Measurements from ENCODE around the gene RHOA. TPM values are rescaled to one million over a fixed set of nuclear protein-coding genes. Genes with fewer than 3 reads are reported as not detected.
A peak's percentile ranks its signal among the peaks of the same experiment; 100 is the strongest.
"Not testable (repeated sequence)": the region's sequence is repeated elsewhere in the genome, so short reads cannot be mapped to it uniquely, and the experiment has no call there.

RHOA gene
- total RNA-seq, 2 experiments from 2014 or later: 467 to 520 TPM

DNA sequence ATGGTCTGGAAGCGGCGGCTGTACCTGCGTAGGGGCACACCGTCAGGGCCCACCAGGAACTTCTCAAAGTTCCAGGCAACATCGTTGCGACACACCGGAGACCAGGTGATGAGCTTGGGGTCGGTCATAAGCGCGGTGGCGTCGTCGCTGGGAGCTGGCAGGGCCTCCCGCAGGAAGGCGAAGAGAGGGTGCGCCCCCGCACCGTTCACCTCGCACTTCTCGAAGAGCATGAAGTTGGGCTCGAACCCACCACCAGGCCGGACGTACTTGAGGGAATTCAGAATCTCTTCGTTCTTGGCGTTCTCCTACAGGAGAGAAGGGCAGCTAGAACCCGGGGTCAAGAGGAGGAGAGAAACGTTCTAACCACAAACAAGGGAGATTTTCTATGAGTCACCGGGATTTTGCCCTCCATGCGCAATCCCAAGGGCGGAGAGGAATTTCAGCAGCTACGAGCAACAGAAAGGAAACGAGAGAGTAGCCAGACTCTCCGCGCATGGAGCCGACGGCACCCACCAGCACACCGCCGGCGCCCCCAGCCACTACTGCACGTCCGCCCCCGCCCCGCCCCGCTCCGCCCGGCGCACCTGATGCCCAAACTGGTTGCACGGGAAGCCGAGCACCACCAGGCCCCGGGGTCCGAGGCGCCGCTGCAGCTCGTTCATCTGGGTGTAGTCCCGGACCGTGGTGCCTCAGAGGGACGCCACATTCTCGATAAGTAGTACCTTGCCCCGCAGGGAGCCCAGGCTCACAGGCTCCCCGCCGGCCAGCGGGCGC is 54.1 kb downstream of the RHOA start:
- H3K4me3 Mint-ChIP-seq: peak overlapping the region; percentile 96
- H3K9me3 Mint-ChIP-seq, POLR2A ChIA-PET, H3K27me3 Mint-ChIP-seq: not testable (repeated sequence)
- peaks cover 36% of the 10 kb centered on the region for H3K4me1 Mint-ChIP-seq
- H3K36me3 Mint-ChIP-seq (ENCODE audit: low read depth): peaks cover 49% of the 10 kb centered on the region
- CTCF ChIA-PET: interaction anchor here (0.9 to 1.1 kb wide), 2 partner anchors 9 to 12 kb away, joined by 4 read pairs; no protein-coding TSS in a partner anchor
- H3K27ac Mint-ChIP-seq: peak overlapping the region; percentile 95
- DNase-seq: peak; percentile 48

- H3K9me3 Mint-ChIP-seq, H3K27me3 Mint-ChIP-seq, POLR2A ChIA-PET, DNase-seq: not testable (repeated sequence)
- Mint-ChIP-seq H3K4me1 (peaks cover 33% of the 10 kb centered on the region), H3K4me3 (peak overlapping the region; percentile 96), H3K27ac (peak overlapping the region; percentile 95), H3K36me3 (ENCODE audit: low read depth) (peaks cover 44% of the 10 kb centered on the region)
- CTCF ChIA-PET: interaction anchor here (0.9 to 1.1 kb wide), 2 partner anchors 9 to 13 kb away, joined by 4 read pairs; no protein-coding TSS in a partner anchor
Observed at GRCh38 chr3:49357095-49357442, 54.7 kb downstream of the RHOA start.

DNA sequence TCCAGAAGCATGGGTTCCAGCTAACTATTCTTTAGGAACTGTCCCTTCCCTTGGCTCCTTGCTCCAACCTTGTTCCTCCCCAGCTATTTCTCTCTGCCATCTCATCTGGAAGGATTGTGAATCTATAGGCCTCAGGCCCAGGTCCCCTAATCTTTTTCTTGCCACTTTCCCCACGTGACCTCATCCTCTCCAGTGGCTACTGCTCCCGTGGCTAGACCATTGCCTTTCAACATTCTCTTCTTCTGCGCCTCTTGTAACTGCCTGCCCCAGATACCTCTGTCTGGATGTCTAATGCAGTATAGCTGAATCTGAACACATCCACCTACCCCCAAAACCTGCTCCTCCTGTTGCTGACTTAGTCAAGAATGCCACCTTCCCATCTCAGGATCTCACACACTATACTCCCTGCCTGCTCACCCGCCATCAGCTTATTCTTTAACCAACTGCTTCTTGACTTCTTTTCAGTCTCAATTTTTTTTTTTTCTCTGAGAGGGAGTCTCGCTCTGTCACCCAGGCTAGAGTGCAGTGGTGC is 58.8 kb downstream of the RHOA start:
- Mint-ChIP-seq H3K4me3 (no peak overlapping the region), H3K27me3 (no peaks in the 10 kb centered on the region), H3K27ac (no peak overlapping the region), H3K9me3 (no peaks in the 10 kb centered on the region), H3K4me1 (peaks cover 18% of the 10 kb centered on the region), H3K36me3 (ENCODE audit: low read depth) (peaks cover 16% of the 10 kb centered on the region)
- ChIA-PET POLR2A (interaction anchor here (0.6 kb wide), 1 partner anchor 733 kb away, joined by 3 read pairs; no protein-coding TSS in a partner anchor), CTCF (interaction anchor here (0.6 to 3.0 kb wide), 6 partner anchors 13 to 159 kb away, joined by 3 to 14 read pairs (median 3); partner anchors contain the start of gene USP4)
- DNase-seq: no peak

DNA sequence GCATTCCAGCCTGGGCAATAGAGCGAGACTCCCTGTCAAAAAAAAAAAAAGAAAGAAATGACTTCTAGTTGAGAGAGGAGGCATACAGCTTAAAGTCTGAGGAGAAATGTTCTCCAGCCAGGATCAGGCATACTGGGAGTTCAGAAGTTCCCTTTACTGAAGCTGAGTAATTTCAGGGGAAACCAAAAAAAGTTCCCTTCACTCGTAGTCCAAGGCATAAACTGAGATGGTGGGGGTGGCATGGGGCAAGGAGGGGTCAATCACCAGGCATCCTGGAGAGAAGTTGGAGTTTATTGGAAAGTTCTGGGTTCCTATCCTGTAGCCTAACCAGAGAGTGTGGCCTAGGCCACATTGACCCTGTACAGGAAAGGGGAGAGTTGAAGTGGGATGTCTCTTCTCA is 59.5 kb downstream of the RHOA start:
- peaks cover 11% of the 10 kb centered on the region for H3K36me3 Mint-ChIP-seq (ENCODE audit: low read depth)
- ChIA-PET CTCF (interaction anchor here (0.7 to 3.0 kb wide), 4 partner anchors 12 to 45 kb away, joined by 3 to 14 read pairs (median 3); partner anchors contain the start of gene USP4), POLR2A (no interaction called here)
- H3K4me3 Mint-ChIP-seq: no peak overlapping the region
- no peaks in the 10 kb centered on the region for H3K9me3 Mint-ChIP-seq
- peaks cover 14% of the 10 kb centered on the region for H3K4me1 Mint-ChIP-seq
- peak overlapping the region; percentile 20 for H3K27ac Mint-ChIP-seq
- no peak for DNase-seq
- H3K27me3 Mint-ChIP-seq: no peaks in the 10 kb centered on the region

DNA sequence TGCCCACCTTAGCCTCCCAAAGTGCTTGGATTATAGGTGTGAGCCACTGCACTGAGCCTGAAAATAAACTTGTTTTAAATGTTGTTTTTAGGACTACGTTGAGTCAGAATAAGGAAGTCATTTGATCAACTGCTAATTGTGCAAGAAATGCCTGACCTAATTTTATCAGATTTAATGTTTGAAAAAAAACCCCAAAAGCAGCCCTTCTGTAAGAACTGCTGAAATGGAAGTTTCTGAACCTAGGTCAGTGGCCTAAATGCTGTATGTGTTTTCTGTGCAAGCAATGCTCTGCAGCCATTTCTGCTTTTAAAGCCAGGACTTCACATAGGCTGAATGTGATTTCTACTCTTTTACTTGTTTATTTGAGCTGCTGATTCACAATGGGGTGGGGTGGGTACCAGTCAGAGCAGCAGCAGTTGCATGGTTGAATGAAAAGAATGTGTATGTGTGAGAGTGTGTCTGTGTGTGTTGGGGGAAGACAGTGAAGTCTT is 60.2 kb downstream of the RHOA start:
- Mint-ChIP-seq H3K27ac (no peak overlapping the region), H3K36me3 (ENCODE audit: low read depth) (peaks cover 8% of the 10 kb centered on the region), H3K4me1 (peaks cover 11% of the 10 kb centered on the region), H3K4me3 (no peak overlapping the region), H3K9me3 (no peaks in the 10 kb centered on the region), H3K27me3 (no peaks in the 10 kb centered on the region)
- DNase-seq: no peak
- CTCF ChIA-PET: interaction anchor here (1.0 to 3.0 kb wide), 2 partner anchors 11 to 31 kb away, joined by 3 to 14 read pairs; partner anchors contain the start of gene USP4
- POLR2A ChIA-PET: no interaction called here

DNA sequence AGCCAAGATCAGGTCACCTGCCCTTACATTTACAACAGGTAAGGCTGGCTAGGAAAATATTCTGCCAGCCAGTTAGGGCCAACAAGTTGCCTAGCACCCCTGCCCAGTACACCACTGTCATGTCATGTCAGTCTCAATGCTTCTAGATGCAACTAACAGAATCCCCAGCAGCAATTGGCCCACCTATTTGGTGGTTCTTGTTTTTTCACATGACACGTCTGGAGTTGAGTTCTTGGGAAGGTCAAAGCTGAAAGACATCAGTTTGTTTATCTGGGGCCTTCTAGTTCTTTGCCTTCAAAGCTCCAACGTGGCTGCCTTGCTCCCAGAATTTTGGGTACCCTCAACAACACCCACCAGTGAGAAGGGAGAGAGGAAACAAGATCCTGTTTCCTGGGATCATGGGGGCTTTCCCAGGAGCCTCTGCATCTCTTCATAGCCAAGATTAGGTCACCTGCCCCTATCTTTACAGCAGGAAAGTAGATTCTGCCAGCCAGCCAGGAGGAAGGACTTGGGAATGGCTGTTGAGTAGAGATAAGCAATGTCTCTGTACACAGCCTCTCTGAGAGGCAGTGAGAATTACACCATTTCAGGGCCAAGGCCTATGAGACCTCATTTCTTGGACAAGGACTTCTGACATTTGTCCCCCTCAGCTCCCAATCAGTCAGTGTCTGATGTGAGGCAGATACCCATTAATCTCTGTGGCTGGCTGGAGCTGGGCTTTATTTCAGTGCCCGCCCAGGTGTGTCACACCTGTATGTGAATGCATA is 62.2 kb downstream of the RHOA start:
- Mint-ChIP-seq H3K4me1 (peaks cover 13% of the 10 kb centered on the region), H3K27me3 (no peaks in the 10 kb centered on the region), H3K27ac (no peak overlapping the region), H3K9me3 (no peaks in the 10 kb centered on the region), H3K36me3 (ENCODE audit: low read depth) (peaks cover 2% of the 10 kb centered on the region), H3K4me3 (no peak overlapping the region)
- no peak for DNase-seq
- CTCF ChIA-PET: interaction anchor here (0.7 to 2.4 kb wide), 3 partner anchors 11 to 27 kb away, joined by 3 to 17 read pairs (median 3); partner anchors contain the start of gene USP4
- POLR2A ChIA-PET: no interaction called here

DNA sequence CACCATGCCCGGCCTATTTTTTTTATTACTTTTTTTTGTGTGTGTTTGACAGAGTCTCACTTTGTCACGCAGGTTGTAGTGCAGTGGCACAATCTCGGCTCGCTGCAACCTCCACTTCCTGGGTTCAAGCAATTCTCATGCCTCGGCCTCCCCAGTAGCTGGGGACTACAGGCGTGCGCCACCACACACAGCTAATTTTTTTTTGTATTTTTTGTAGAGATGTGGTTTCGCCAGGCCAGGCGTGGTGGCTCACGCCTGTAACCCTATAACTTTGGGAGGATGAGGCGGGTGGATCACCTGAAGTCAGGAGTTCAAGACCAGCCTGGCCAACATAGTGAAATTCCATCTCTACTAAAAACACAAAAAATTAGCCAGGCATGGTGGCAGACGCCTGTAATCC is 63.4 kb downstream of the RHOA start:
- H3K27ac Mint-ChIP-seq; H3K4me3 Mint-ChIP-seq; DNase-seq; H3K27me3 Mint-ChIP-seq; POLR2A ChIA-PET; H3K9me3 Mint-ChIP-seq; H3K36me3 Mint-ChIP-seq (ENCODE audit: low read depth): not testable (repeated sequence)
- H3K4me1 Mint-ChIP-seq: peaks cover 13% of the 10 kb centered on the region
- CTCF ChIA-PET: interaction anchor here (0.6 to 2.4 kb wide), 3 partner anchors 9 to 12 kb away, joined by 3 to 17 read pairs (median 4); partner anchors contain the start of gene USP4

DNA sequence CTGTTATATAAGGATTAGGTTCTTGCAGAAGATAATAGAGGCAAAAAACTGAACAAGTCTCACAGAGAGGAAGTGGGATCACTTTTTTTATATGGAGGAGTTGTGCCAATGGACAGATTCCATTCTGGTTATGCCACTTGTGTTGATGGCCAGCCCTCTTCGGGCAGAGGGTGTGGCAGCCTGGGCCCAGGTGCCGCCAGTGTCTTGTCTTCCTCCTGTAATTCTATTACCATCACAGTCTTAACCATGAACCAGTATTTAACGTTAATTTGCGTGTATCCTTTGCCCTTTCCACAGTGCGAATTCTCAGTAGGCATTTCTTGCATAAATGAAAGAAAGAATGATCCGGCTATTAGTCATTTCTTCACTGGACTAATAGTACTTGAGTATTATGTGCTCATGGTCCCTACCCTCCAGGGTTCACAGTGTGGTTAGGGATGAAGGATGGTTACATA is 65.0 kb downstream of the RHOA start:
- POLR2A ChIA-PET: no interaction called here
- H3K27me3 Mint-ChIP-seq: no peaks in the 10 kb centered on the region

DNA sequence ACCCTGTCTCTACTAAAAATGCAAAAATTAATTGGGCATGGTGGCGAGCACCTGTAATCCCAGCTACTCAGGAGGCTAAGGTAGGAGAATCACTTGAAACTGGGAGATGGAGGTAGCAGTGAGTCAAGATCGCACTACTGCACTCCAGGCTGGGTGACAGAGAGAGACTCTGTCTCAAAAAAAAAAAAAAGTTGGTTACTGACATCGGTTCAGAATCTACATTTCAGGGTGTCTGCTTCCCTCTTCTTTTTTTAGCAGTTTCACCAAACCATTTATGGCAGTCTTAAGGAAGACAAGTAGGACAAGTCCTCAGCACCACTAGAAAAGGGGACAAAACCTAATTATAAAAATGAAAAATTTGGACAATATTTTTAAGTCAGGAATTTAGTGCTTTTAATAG is 68.6 kb downstream of the RHOA start:
- Mint-ChIP-seq H3K9me3 (no peaks in the 10 kb centered on the region), H3K4me3 (no peak overlapping the region), H3K27ac (no peak overlapping the region), H3K27me3 (no peaks in the 10 kb centered on the region), H3K36me3 (ENCODE audit: low read depth) (peaks cover 6% of the 10 kb centered on the region), H3K4me1 (peaks cover 41% of the 10 kb centered on the region)
- ChIA-PET POLR2A (interaction anchor here (0.7 kb wide), 1 partner anchor 76 kb away, joined by 5 read pairs; no protein-coding TSS in a partner anchor), CTCF (interaction anchor here (0.6 to 1.4 kb wide), 5 partner anchors 11 to 514 kb away, joined by 3 read pairs; no protein-coding TSS in a partner anchor)
- no peak for DNase-seq

More for the DNA sequence above, 65.0 kb downstream of the RHOA start:
- no peak for DNase-seq
- H3K36me3 Mint-ChIP-seq (ENCODE audit: low read depth): no peaks in the 10 kb centered on the region
- no peak overlapping the region for H3K27ac Mint-ChIP-seq
- H3K4me1 Mint-ChIP-seq: peaks cover 22% of the 10 kb centered on the region
- no peak overlapping the region for H3K4me3 Mint-ChIP-seq
- H3K9me3 Mint-ChIP-seq: no peaks in the 10 kb centered on the region
- CTCF ChIA-PET: no interaction called here

DNA sequence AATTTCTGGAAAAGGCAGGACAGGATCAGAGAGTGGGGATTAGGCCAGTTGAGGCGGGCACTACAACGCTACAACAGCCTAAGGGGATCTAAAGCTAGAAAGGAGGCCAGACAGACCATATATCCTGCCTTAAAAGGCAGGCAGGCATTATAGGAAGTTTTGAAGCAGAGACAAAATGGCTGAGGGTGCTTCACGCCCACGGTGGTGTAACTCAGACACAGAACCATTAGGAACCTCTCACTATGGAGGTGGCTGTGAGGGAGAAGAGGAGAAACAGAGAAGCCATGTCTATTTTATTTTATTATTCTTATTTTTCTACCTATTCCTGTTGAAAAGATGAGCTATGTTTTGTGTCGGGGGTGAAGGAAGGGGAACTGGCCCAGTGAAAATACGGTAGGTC is 69.8 kb downstream of the RHOA start:
- Mint-ChIP-seq H3K4me3 (peak overlapping the region; percentile 9), H3K4me1 (peaks cover 44% of the 10 kb centered on the region), H3K27ac (peak overlapping the region; percentile 97), H3K36me3 (ENCODE audit: low read depth) (peaks cover 9% of the 10 kb centered on the region), H3K27me3 (no peaks in the 10 kb centered on the region), H3K9me3 (no peaks in the 10 kb centered on the region)
- ChIA-PET CTCF (interaction anchor here (0.9 to 1.4 kb wide), 4 partner anchors 62 to 109 kb away, joined by 3 to 5 read pairs (median 3); no protein-coding TSS in a partner anchor), POLR2A (no interaction called here)
- DNase-seq: no peak

GRCh38 chr3:49339941-49340800 is 71.6 kb downstream of the RHOA start, which contains the start of gene USP4:
Gene USP4 (minus strand): TSS chr3:49340053. CDS start chr3:49340024, 29 bp downstream.
- Mint-ChIP-seq H3K4me1 (peaks cover 47% of the 10 kb centered on the region), H3K27me3 (no peaks in the 10 kb centered on the region), H3K27ac (peak within 1 kb of the TSS; percentile 97), H3K36me3 (ENCODE audit: low read depth) (peaks cover 15% of the 10 kb centered on the region), H3K4me3 (peak within 1 kb of the TSS; percentile 92), H3K9me3 (no peaks in the 10 kb centered on the region)
- CTCF ChIA-PET: interaction anchor here (0.5 to 3.7 kb wide), 31 partner anchors 9 to 746 kb away, joined by 3 to 22 read pairs (median 4); partner anchors contain the start of genes DAG1, NDUFAF3, NICN1 and QRICH1
- POLR2A ChIA-PET: interaction anchor here (0.6 to 1.8 kb wide), 7 partner anchors 19 to 130 kb away, joined by 3 to 9 read pairs (median 4); partner anchors contain the start of genes DAG1, GPX1, RHOA and TCTA
- DNase-seq: peak; percentile 95

Data from activated CD4-positive, alpha-beta T cell treated with anti-CD3 and anti-CD28 coated beads, Interleukin-2, amount 10 ng/mL, durations not matched to agents 7 days and 5 days (primary cell).